Lung microvascular endothelial cell (primary cell): Measurements from ENCODE around the gene GAA. TPM values are rescaled to one million over a fixed set of nuclear protein-coding genes. Genes with fewer than 3 reads are reported as not detected.
A peak's percentile ranks its signal among the peaks of the same experiment; 100 is the strongest.

ENCODE experiments used
- DNase-seq, 2 donors: peaks; one replicate each; pipeline versions ENCODE4 v3.0.0 to v3.0.0-alpha.2; 2010; ENCODE audit warnings: low read depth in 2 of 2
- total RNA-seq: library from RNA; depleted of rRNA; stranded (reverse); fragments of >200 nt; gene quantifications from 2 replicates; pipeline ENCODE4 v1.2.1, GENCODE V29; 2014

Gene GAA
- total RNA-seq, 1 donor from 2014 or later: 31.3 TPM

DNA sequence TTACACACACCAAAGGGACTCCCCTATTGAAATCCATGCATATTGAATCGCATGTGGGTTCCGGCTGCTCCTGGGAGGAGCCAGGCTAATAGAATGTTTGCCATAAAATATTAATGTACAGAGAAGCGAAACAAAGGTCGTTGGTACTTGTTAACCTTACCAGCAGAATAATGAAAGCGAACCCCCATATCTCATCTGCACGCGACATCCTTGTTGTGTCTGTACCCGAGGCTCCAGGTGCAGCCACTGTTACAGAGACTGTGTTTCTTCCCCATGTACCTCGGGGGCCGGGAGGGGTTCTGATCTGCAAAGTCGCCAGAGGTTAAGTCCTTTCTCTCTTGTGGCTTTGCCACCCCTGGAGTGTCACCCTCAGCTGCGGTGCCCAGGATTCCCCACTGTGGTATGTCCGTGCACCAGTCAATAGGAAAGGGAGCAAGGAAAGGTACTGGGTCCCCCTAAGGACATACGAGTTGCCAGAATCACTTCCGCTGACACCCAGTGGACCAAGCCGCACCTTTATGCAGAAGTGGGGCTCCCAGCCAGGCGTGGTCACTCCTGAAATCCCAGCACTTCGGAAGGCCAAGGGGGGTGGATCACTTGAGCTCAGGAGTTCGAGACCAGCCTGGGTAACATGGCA is 2.2 kb downstream of the GAA start:
- no peak for DNase-seq

DNA sequence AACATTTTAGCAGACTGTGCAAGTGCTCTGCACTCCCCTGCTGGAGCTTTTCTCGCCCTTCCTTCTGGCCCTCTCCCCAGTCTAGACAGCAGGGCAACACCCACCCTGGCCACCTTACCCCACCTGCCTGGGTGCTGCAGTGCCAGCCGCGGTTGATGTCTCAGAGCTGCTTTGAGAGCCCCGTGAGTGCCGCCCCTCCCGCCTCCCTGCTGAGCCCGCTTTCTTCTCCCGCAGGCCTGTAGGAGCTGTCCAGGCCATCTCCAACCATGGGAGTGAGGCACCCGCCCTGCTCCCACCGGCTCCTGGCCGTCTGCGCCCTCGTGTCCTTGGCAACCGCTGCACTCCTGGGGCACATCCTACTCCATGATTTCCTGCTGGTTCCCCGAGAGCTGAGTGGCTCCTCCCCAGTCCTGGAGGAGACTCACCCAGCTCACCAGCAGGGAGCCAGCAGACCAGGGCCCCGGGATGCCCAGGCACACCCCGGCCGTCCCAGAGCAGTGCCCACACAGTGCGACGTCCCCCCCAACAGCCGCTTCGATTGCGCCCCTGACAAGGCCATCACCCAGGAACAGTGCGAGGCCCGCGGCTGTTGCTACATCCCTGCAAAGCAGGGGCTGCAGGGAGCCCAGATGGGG is 3.1 kb downstream of the GAA start:
- DNase-seq: peak in 1 of 2 donors; percentile 59

DNA sequence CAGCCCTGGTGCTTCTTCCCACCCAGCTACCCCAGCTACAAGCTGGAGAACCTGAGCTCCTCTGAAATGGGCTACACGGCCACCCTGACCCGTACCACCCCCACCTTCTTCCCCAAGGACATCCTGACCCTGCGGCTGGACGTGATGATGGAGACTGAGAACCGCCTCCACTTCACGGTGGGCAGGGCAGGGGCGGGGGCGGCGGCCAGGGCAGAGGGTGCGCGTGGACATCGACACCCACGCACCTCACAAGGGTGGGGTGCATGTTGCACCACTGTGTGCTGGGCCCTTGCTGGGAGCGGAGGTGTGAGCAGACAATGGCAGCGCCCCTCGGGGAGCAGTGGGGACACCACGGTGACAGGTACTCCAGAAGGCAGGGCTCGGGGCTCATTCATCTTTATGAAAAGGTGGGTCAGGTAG is 3.6 kb downstream of the GAA start:
- DNase-seq: no peak

DNA sequence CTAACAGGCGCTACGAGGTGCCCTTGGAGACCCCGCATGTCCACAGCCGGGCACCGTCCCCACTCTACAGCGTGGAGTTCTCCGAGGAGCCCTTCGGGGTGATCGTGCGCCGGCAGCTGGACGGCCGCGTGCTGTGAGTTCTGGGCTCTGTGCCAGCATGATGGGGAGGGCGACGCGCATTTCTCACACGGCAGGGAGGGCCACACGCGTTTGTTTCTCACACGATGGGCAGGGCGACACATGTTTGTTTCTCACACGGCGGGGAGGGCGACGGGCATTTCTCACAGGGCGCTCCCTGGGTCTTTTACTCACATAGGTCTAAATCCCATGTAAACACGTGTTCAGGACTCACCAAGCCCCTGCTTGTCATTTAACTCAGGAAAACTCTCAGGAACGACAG is 4.4 kb downstream of the GAA start:
- no peak for DNase-seq

DNA sequence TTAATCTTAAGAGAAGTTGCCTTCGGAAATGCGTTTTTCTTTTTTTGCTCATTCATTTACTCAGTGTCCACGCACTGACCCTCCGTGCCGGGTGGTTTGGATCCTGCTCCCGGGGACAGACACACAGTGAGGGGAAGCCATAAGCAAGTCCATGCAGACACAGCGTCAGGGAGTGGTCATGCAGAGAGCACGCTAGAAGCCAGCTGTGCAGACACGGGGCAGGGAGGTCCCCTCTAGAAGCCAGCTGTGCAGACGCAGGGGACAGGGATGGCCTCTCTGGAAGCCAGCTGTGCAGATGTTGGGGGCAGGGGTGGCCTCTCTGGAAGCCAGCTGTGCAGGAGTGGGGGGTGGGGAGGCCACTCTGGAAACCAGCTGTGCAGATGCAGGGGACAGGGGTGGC is 4.8 kb downstream of the GAA start:
- DNase-seq: no peak

DNA sequence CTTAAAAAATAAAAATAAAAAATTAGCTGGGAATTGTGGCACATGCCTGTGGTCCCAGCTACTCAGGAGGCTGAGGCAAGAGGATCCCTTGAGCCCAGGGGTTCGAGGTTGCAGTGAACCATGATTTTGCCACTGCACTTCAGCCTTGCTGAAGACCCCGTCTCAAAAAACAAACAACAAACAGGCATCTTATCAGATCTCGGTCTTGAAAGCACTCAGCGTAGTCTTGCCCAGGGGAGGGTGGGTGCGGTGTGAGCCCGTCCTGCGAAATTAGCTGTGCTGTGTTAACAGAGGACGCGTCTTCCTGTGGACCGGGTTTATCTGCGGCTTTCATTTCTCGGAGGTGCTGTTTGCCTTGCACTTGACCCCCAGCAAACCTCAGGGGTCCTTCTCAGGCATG is 5.4 kb downstream of the GAA start:
- DNase-seq: no peak

DNA sequence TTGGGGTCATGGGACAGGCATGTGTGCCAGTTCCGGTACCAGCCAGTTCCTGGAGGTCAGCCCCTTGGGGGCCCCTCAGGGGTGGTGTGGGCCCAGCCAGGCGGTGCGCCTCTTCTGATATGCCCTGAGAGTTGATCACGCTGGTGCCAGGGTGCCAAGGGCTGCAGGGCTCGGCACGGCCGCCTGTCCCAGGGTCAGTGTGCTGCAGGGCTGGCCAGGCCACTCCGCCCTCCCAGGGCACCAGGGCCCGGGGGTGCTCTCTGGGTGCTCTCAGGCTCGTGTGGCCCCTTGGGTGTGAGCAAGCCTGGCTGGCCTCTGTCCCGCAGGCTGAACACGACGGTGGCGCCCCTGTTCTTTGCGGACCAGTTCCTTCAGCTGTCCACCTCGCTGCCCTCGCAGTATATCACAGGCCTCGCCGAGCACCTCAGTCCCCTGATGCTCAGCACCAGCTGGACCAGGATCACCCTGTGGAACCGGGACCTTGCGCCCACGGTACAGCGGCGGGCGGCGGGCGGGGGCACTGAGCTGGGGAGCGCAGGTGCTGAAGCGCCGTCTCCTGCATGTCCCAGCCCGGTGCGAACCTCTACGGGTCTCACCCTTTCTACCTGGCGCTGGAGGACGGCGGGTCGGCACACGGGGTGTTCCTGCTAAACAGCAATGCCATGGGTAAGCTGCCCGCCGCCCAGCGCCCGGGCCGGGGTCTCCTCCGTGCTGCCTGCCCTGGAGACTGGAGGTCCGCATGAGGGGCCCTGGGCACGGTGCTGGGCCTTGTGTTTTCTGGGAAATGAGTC is 6.0 kb downstream of the GAA start:
- DNase-seq: no peak

DNA sequence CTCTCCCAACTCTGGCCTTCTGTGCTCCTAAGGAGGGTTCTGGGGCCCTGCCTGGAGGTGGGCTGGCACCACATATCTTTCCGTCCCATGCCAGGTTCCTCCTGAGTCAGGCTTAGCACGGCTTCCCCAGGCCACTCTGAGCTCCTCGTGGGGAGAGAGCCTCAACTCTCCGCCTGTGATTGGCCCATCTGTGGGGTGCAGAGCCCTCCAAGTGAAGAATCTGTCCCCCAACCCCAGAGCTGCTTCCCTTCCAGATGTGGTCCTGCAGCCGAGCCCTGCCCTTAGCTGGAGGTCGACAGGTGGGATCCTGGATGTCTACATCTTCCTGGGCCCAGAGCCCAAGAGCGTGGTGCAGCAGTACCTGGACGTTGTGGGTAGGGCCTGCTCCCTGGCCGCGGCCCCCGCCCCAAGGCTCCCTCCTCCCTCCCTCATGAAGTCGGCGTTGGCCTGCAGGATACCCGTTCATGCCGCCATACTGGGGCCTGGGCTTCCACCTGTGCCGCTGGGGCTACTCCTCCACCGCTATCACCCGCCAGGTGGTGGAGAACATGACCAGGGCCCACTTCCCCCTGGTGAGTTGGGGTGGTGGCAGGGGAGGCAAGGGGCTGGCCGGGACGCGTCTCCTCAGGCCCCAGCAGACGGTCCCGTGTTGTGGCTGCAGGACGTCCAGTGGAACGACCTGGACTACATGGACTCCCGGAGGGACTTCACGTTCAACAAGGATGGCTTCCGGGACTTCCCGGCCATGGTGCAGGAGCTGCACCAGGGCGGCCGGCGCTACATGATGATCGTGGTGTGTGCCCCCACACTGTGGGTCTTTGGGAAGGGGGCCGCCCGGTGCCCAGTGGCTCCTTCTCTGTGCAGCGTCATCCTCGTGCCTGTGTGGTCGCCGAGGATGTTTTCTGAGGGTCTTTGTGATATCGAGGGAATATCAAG is 6.9 kb downstream of the GAA start:
- no peak for DNase-seq

DNA sequence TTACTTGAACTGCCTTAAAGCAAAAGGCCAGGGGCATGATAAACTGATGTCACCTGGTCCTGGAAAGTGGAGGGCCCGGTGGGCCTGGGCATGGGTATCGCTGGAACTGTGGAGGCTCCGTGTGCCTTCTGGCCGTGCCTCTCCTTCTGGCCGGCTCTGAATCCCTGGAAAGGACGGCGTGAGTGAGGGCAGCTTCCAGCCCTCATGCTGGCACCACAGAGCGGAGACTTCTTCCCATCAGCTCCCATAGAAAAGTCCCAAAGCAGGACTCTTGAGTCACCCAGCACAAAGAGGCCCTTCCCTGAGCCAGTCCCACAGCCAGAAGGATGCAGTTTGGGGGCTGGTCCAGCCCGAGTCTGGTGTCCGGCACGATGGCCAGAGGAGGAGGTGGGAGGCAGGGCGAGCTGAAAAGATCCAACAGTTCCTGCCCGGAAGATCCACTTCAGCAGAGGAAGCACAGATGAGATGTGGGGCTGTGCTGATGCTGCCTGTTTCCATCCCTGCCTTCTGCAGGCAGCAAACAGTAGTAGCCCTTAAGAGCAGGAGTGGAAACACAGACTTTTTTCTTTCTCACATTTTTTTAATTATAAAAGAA is 7.8 kb downstream of the GAA start:
- no peak for DNase-seq

DNA sequence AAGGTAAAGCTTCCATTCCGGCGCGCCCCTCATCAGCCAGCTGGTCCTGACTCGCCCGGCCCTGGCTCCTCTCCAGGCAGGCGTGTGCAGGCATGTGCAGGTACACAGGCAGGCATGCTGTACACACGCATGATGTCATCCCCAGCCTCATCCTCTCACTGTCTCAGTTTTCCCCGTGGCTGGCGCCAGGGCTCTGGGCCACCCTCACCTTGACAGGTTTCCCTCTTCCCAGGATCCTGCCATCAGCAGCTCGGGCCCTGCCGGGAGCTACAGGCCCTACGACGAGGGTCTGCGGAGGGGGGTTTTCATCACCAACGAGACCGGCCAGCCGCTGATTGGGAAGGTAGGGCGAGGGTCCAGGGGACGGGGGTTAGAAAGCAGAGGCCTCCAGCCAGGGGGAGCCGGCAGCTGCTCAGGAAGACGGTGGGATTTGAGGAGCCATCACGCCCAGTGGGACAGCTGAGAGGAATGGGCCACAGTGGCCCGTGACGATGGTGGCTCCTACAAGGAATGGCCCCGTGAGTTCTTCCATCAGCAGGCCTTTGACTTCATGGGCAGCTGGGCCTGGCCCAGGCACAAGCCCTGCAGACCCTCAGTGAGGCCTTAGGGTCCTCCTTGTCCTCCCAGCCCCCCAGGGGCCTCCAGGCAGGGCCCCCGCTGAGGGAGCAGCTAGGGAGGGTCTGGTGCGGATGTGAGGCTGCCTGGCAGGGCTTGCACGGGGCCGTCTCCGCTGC is 8.5 kb downstream of the GAA start:
- no peak for DNase-seq

DNA sequence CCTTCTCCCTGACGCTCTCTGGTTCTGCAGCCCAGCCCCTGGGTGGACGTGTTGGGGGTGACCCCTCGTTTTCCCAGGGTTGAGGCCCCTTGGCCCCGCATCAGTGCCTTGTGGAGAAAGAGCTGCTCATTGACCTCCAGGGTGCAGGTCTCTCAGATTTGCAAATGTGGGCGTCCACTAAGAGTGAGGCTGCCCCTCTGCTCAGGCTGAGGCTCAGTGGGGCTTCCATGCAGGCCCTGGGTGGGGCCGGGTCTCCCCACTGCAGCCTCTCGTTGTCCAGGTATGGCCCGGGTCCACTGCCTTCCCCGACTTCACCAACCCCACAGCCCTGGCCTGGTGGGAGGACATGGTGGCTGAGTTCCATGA is 9.0 kb downstream of the GAA start:
- DNase-seq: no peak

DNA sequence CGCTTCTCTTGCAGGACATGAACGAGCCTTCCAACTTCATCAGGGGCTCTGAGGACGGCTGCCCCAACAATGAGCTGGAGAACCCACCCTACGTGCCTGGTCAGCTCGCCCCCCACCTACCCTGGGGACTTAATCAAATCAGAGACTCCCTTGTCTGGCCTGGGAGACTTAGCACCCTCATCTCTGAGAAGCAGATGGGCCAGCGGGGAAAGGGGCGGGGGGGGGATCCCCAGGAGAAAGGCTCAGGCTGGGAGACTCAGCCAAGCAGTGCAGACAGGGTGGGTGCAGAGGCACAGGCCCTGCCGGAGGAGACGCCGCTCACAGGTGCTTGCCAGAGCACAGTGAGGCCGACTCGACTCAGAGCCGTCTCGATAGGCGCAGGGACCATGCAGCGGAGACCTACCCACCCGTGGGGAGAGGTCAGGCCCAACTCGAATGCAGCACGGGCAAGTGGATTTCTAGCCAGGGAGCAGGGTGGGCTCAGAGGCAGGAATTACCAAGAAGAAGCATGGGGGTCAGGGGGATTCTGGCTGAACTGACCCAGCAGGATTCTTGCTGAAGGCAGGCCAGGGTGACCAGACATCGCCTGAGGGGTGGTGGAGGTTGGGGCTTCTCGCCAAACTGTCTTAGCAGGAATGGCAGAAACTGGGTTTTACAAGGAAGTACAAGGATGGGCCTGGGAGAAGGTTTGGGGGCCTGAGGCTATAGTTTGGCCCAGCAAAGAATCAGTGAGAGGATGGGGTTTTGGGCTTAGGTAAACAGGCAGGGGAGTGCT is 9.7 kb downstream of the GAA start:
- DNase-seq: no peak

DNA sequence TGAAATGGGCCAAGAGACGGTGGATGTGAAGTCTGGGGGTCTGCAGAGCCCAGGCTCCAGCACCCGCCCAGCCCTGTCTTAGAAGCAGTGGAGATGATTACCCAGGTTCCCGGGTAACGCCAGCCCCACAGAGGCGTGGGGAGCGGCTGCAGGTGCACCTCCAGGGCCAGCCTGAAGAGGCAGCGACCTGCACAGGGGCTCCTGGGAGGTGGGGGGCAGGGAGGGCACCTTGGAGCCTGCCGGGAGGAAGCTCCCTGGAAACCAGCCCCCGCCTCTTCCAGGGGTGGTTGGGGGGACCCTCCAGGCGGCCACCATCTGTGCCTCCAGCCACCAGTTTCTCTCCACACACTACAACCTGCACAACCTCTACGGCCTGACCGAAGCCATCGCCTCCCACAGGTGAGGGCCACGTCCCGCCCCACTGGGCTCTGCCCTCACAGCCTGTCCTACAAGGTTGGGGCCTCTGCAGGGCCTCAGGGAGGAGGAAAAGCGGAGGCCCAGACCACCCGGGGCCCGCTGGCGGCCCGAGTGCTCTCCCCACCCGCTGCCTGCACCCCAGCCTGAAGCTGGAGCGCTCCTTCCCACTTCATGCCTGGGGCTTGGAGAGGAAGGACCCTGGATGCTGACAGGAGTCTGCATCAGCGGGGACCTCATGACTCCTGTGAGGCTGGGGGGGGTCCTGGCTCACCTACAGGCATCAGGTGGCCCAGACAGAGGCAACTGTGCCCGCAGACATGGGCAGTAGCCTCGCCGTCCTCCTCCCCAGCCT is 10.5 kb downstream of the GAA start:
- DNase-seq: no peak

DNA sequence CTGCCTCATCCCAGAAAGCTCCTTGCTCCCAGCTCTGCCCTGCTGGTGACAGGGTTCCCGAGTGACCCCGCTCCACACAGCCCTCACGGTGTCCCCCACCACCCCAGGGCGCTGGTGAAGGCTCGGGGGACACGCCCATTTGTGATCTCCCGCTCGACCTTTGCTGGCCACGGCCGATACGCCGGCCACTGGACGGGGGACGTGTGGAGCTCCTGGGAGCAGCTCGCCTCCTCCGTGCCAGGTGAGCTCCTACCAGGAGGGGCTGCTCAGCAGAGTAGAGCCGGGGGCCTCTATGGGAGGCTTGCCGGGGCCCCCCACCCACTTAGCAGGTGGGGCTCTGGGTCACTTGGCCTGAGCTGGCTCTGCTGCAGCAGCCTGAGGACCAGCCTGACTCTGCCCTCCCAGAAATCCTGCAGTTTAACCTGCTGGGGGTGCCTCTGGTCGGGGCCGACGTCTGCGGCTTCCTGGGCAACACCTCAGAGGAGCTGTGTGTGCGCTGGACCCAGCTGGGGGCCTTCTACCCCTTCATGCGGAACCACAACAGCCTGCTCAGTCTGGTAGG is 11.2 kb downstream of the GAA start:
- DNase-seq: no peak

DNA sequence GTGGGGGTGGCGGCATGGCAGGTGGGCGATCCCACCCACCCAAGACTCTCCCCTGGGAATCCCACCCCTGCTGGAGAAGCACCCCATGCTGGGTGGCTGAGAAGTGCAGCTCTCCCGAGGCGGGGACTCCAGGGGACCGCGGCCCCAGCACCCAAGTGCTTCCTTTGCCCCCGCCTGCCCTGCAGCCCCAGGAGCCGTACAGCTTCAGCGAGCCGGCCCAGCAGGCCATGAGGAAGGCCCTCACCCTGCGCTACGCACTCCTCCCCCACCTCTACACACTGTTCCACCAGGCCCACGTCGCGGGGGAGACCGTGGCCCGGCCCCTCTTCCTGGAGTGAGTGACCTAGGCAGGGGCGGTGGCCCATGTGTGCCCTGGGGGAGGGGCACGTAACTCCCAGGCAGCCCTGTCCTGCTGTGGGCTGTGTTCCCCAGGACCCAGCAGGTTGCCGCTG is 11.7 kb downstream of the GAA start:
- no peak for DNase-seq

DNA sequence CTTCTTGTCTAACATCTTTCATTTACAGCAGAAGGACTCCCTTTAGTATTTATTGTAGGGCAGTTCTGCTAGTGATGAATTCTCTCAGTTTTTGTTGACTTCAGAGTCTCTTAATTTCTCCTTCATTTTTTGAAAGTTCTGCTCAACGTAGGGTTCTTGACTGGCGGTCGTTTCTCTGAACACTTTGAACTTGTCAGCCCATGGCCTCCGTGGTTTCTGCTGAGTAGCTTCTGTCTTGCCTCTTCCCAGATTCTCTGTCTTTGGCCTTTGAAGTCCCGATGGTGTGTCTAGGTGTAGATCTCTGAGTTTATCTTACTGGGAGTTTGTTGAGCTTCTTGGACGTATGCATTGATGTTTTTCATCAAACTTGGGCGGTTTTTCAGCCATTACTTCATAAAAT is 13.4 kb downstream of the GAA start:
- no peak for DNase-seq

DNA sequence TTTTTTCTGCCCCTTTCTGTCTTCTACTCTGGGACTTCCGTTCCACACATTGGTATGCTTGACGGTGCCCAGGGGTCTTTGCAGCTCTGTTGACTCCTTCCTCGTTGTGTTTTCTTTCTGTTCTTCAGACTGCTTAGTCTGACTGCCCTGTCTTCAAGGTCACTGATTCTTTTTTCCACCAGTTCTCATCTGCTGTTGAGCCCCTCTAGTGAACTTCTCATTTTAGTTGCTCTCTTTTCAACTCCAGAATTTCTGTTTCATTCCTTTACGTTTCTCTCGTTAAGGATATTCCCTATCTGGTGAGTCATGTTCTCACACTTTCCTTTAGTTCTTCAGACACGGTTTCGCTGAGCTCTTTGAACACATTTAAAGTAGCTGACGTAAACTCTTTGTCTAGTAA is 13.8 kb downstream of the GAA start:
- DNase-seq: no peak

DNA sequence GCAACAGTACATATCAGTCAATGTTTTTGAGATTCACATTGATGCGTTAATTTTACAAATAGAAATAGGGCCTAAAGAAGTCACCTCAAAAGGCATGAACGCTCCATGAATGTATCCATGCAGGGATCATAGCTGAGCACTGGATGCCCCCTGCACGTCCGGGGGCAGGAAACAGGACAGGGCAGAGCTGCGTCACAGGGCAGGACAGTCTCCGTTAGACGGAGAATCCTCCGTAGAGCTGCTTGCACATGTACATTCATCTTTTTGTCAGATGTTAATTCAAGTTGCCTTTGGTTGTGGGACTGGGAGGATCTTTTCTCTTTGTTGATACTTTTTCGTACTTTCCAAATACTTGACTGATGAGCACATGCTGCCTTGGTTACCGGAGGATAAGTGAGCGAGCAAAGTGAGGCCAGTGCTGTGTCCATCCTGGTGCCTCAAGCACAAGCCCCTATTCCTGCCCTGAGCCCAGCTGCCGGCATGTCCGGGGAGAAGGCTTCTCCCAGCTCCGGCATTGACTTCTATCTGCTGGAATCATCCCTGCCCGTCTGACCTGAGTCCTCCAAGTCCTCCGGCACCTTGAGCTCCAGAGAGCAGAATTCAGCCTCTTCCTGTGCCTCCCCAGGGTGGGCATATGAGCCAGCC is 15.0 kb downstream of the GAA start:
- DNase-seq: peak in 1 of 2 donors; percentile 62
